A549 (cell line): ENCODE results near the gene UBE2K.

Experiments
- CEBPB ChIP-seq, 2 experiments: fragments of >200 bp in 1 of 2; sonication (Bioruptor Twin) in 1 of 2; formaldehyde crosslinking in 1 of 2; IDR thresholded peaks; 2 replicates each; pipeline ENCODE4 v1.6.1; 2012 to 2016
- CTCF ChIP-seq: fragments of >200 bp; sonication (Bioruptor Twin); formaldehyde crosslinking; IDR thresholded peaks from 3 replicates; pipeline ENCODE4 v1.5.1; 2016
- GATA3 ChIP-seq: IDR thresholded peaks from 2 replicates; pipeline ENCODE4 v1.6.1; 2012; ENCODE audit warnings: borderline replicate concordance
- HDAC2 ChIP-seq: fragments of 200-600 bp; sonication (generic); IDR thresholded peaks from 2 replicates; pipeline ENCODE4 v1.6.1; 2016
- JUN ChIP-seq, 2 experiments: fragments of >200 bp; sonication (Bioruptor Twin); formaldehyde crosslinking; IDR thresholded peaks; 2 replicates in 1 of 2; 3 replicates in 1 of 2; pipeline ENCODE4 v1.6.1; 2016 to 2017
- MAFK ChIP-seq: fragments of 450-650 bp; IDR thresholded peaks from 2 replicates; pipeline ENCODE4 v1.6.1; 2014; ENCODE audit not compliant: partially characterized antibody
- PHF8 ChIP-seq: fragments of 200-600 bp; sonication (generic); IDR thresholded peaks from 2 replicates; pipeline ENCODE4 v1.6.1; 2016; ENCODE audit warnings: low read depth, mild to moderate bottlenecking, antibody characterized with exemption, moderate library complexity, borderline replicate concordance
- POLR2A ChIP-seq: IDR thresholded peaks from 2 replicates; pipeline ENCODE4 v1.6.1; 2012; ENCODE audit warnings: mild to moderate bottlenecking, low read length
- POLR2AphosphoS2 ChIP-seq: conservative IDR thresholded peaks from 2 replicates; pipeline ENCODE4 v1.6.1; 2012; ENCODE audit warnings: low read length, improper control_type of control experiment, inconsistent platforms
- REST ChIP-seq: fragments of 200-600 bp; sonication (generic); IDR thresholded peaks from 2 replicates; pipeline ENCODE4 v1.6.1; 2016; ENCODE audit warnings: antibody characterized with exemption, mild to moderate bottlenecking, moderate library complexity
- RFX5 ChIP-seq: fragments of 450-650 bp; IDR thresholded peaks from 2 replicates; pipeline ENCODE4 v1.7.1; 2014; ENCODE audit warnings: antibody characterized with exemption, mild to moderate bottlenecking, moderate library complexity
- SMC3 ChIP-seq: fragments of >200 bp; sonication (Bioruptor Twin); formaldehyde crosslinking; IDR thresholded peaks from 3 replicates; pipeline ENCODE4 v1.6.1; 2018; ENCODE audit warnings: inconsistent platforms

GRCh38 chr4:39812500-39812899 is 114.6 kb downstream of the UBE2K start:
- no peak for TF ChIP-seq REST
- TF ChIP-seq HDAC2: no peak
- no peak for TF ChIP-seq PHF8
- no peak for TF ChIP-seq POLR2AphosphoS2
- TF ChIP-seq CEBPB (IDR thresholded peaks at IDR 0.05): no peak
- TF ChIP-seq CTCF: no peak
- no peak for TF ChIP-seq MAFK
- no peak for TF ChIP-seq SMC3
- TF ChIP-seq JUN (IDR thresholded peaks at IDR 0.05): no peak
- TF ChIP-seq GATA3: no peak
- TF ChIP-seq POLR2A: no peak
- TF ChIP-seq RFX5: no peak
